ENCODE measurements around the gene RNF217.
"Not testable (repeated sequence)": the region's sequence is repeated elsewhere in the genome, so short reads cannot be mapped to it uniquely, and the experiment has no call there.

The RNF217 gene

GRCh38 chr6:125057392-125058246 lies 95.4 kb downstream of the RNF217 start:
- DNase-seq (ENCODE audit: low spot score): no peak

- no peak for DNase-seq (ENCODE audit: low spot score)
Observed at GRCh38 chr6:125058546-125058945, 96.3 kb downstream of the RNF217 start.

GRCh38 chr6:125063307-125063706 lies 101.1 kb downstream of the RNF217 start:
- no peak for DNase-seq (ENCODE audit: low spot score)

GRCh38 chr6:125066140-125066539 lies 103.9 kb downstream of the RNF217 start:
- DNase-seq (ENCODE audit: low spot score): no peak

- no peak for DNase-seq (ENCODE audit: low spot score)
Observed at GRCh38 chr6:125066964-125067363, 104.7 kb downstream of the RNF217 start.

GRCh38 chr6:125067552-125067951 lies 105.3 kb downstream of the RNF217 start:
- DNase-seq (ENCODE audit: low spot score): no peak

GRCh38 chr6:125073071-125073470 lies 110.8 kb downstream of the RNF217 start:
- DNase-seq (ENCODE audit: low spot score): no peak

- no peak for DNase-seq (ENCODE audit: low spot score)
Observed at GRCh38 chr6:125074120-125074519, 111.9 kb downstream of the RNF217 start.

- DNase-seq (ENCODE audit: low spot score): not testable (repeated sequence)
Observed at GRCh38 chr6:125075073-125075472, 112.8 kb downstream of the RNF217 start.

GRCh38 chr6:125075741-125076481 lies 113.7 kb downstream of the RNF217 start:
- no peak for DNase-seq (ENCODE audit: low spot score)

GRCh38 chr6:125076482-125076742 lies 114.2 kb downstream of the RNF217 start:
- DNase-seq (ENCODE audit: low spot score): no peak

- DNase-seq (ENCODE audit: low spot score): no peak
Observed at GRCh38 chr6:125077453-125077852, 115.2 kb downstream of the RNF217 start.

- DNase-seq (ENCODE audit: low spot score): no peak
Observed at GRCh38 chr6:125078602-125079321, 116.5 kb downstream of the RNF217 start.

- DNase-seq (ENCODE audit: low spot score): no peak
Observed at GRCh38 chr6:125082908-125083683, 120.9 kb downstream of the RNF217 start.

- DNase-seq (ENCODE audit: low spot score): no peak
Observed at GRCh38 chr6:125083684-125083990, 121.4 kb downstream of the RNF217 start.

GRCh38 chr6:125086716-125087115 lies 124.5 kb downstream of the RNF217 start:
- DNase-seq (ENCODE audit: low spot score): no peak

GRCh38 chr6:125088963-125089362 lies 126.7 kb downstream of the RNF217 start:
- DNase-seq (ENCODE audit: low spot score): no peak

GRCh38 chr6:125094563-125094962 lies 132.3 kb downstream of the RNF217 start:
- no peak for DNase-seq (ENCODE audit: low spot score)

GRCh38 chr6:125095580-125096301 lies 133.5 kb downstream of the RNF217 start:
- DNase-seq (ENCODE audit: low spot score): no peak

- DNase-seq (ENCODE audit: low spot score): no peak
Observed at GRCh38 chr6:125097186-125097585, 134.9 kb downstream of the RNF217 start.

- DNase-seq (ENCODE audit: low spot score): no peak
Observed at GRCh38 chr6:125098253-125098652, 136.0 kb downstream of the RNF217 start.
